Mesendoderm (in vitro differentiated cells): ENCODE measurements around the gene TMEM35A. TPM values are rescaled to one million over a fixed set of nuclear protein-coding genes. Genes with fewer than 3 reads are reported as not detected.

Experiments used
- DNase-seq: peaks from one replicate; pipeline ENCODE4 v3.0.0; 2013
- H2AK5ac ChIP-seq: 2 replicates; pipeline ENCODE4 v1.6.1; 2013; ENCODE audit warnings: low read length, inconsistent platforms
- H2BK120ac ChIP-seq: 2 replicates; pipeline ENCODE4 v1.6.1; 2013; ENCODE audit warnings: low read depth, mild to moderate bottlenecking, low read length, moderate library complexity, mixed read lengths
- H2BK15ac ChIP-seq: replicated peaks from 2 replicates; pipeline ENCODE4 v1.6.1; 2013; ENCODE audit warnings: low read depth, mild to moderate bottlenecking, moderate library complexity
- H2BK5ac ChIP-seq: 2 replicates; pipeline ENCODE4 v1.6.1; 2013; ENCODE audit warnings: low read length, inconsistent platforms
- H3K18ac ChIP-seq: 2 replicates; pipeline ENCODE4 v1.6.1; 2013; ENCODE audit warnings: mild to moderate bottlenecking, low read length, mixed read lengths
- H3K23ac ChIP-seq: one replicate; pipeline ENCODE4 v1.6.1; 2013; ENCODE audit warnings: low read length
- H3K27ac ChIP-seq: 2 replicates; pipeline ENCODE4 v1.5.1; 2013; ENCODE audit warnings: low read depth, mild to moderate bottlenecking, inconsistent platforms, low read length, moderate library complexity
- H3K27me3 ChIP-seq: 2 replicates; pipeline ENCODE4 v1.6.1; 2013; ENCODE audit warnings: low read length, control low read depth, mild to moderate bottlenecking, inconsistent platforms; ENCODE audit not compliant: insufficient read depth, poor library complexity
- H3K36me3 ChIP-seq: 2 replicates; pipeline ENCODE4 v1.6.1; 2013; ENCODE audit warnings: low read length, inconsistent platforms; ENCODE audit not compliant: control insufficient read depth, insufficient read depth
- H3K4ac ChIP-seq: one replicate; pipeline ENCODE4 v1.6.1; 2013; ENCODE audit warnings: low read depth, mild to moderate bottlenecking, low read length, moderate library complexity
- H3K4me1 ChIP-seq: 2 replicates; pipeline ENCODE4 v1.6.1; 2013; ENCODE audit warnings: low read depth, low read length, inconsistent platforms; ENCODE audit not compliant: control insufficient read depth
- H3K4me2 ChIP-seq: 2 replicates; pipeline ENCODE4 v1.6.1; 2013; ENCODE audit warnings: low read length
- H3K4me3 ChIP-seq: 2 replicates; pipeline ENCODE4 v1.5.1; 2013; ENCODE audit warnings: mild to moderate bottlenecking, low read length
- H3K56ac ChIP-seq: one replicate; pipeline ENCODE4 v1.6.1; 2013; ENCODE audit warnings: low read length
- H3K79me1 ChIP-seq: 2 replicates; pipeline ENCODE4 v1.6.1; 2013; ENCODE audit warnings: low read length, inconsistent platforms
- H3K79me2 ChIP-seq: 2 replicates; pipeline ENCODE4 v1.6.1; 2013; ENCODE audit warnings: mild to moderate bottlenecking, low read length; ENCODE audit not compliant: control insufficient read depth, insufficient read depth
- H3K9ac ChIP-seq: 2 replicates; pipeline ENCODE4 v1.6.1; 2013; ENCODE audit warnings: low read length, inconsistent platforms
- H4K5ac ChIP-seq: one replicate; pipeline ENCODE4 v1.6.1; 2013; ENCODE audit warnings: low read length
- H4K8ac ChIP-seq: one replicate; pipeline ENCODE4 v1.6.1; 2013; ENCODE audit warnings: low read depth, mild to moderate bottlenecking, control low read depth, low read length, moderate library complexity
- WGBS: extraction: QIAGEN DNeasy Blood & Tissue Kit; methylation state at CpG from one replicate; pipeline ENCODE4 v1.1.7; 2013; ENCODE audit warnings: low lambda C conversion rate, missing lambda C conversion rate; ENCODE audit not compliant: insufficient coverage; ENCODE audit errors: extremely low coverage; 5-methylcytosine and 5-hydroxymethylcytosine counted together
- polyA plus RNA-seq, 2 experiments: library from polyadenylated mRNA; stranded (reverse); fragments of 200-250 nt; gene quantifications; one replicate each; pipeline ENCODE4 v1.2.3, GENCODE V29; 2013

TMEM35A gene, protein sequence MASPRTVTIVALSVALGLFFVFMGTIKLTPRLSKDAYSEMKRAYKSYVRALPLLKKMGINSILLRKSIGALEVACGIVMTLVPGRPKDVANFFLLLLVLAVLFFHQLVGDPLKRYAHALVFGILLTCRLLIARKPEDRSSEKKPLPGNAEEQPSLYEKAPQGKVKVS
- 1.0 TPM for polyA plus RNA-seq (2013, experiment 1 of 2)
- polyA plus RNA-seq (2013, experiment 2 of 2): 1.1 TPM

DNA sequence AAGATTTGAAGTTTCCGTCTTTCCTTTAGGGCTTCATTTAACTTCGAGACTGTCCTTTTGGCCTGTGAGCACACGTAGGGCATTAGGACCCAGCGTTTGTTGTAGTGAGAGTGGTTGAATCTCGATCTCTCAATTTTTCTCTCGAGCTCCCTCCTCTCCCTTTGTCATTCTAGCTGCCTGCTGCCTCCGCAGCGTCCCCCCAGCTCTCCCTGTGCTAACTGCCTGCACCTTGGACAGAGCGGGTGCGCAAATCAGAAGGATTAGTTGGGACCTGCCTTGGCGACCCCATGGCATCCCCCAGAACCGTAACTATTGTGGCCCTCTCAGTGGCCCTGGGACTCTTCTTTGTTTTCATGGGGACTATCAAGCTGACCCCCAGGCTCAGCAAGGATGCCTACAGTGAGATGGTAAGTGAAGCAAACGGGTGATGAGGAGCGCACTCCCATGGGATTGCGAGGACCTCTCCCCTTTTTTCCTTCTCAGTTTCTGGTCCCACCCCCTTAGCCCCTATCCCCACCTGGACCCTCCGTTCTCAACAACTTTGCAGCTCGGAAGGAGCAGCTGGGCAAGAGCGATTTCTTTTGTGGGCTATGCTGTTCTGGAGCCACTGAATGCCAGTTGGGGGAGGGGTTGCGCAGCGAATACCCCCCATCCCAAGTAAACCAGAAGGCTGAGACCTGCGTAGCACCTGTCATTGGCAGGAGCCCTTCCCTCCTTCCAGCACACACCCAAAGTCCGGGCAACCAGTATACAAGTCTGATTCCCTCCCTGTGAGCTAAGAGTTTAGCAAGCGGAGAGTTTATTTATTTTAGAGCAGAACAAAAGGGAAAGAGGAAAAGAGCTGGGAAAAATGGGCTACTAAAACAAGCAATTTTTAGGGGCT is at the start of gene TMEM35A:
Gene TMEM35A (plus strand): TSS at position 164 of the 883 bp plus-strand sequence. CDS start 124 bp downstream, at position 288.
- no peak within 1 kb of the TSS for H3K18ac ChIP-seq
- DNase-seq: peak; percentile 49
- H3K27ac ChIP-seq: no peak within 1 kb of the TSS
- H3K79me1 ChIP-seq: no peaks in the 10 kb centered on the region
- H3K4me2 ChIP-seq: peak within 1 kb of the TSS; percentile 42
- no peaks in the 10 kb centered on the region for H3K79me2 ChIP-seq
- no peaks in the 10 kb centered on the region for H3K4me1 ChIP-seq
- no peaks in the 10 kb centered on the region for H3K27me3 ChIP-seq
- peak within 1 kb of the TSS; percentile 9 for H3K9ac ChIP-seq
- no peak within 1 kb of the TSS for H3K23ac ChIP-seq
- H2BK120ac ChIP-seq: no peak within 1 kb of the TSS
- H2BK15ac ChIP-seq: no peak within 1 kb of the TSS
- peak within 1 kb of the TSS; percentile 18 for H3K4me3 ChIP-seq
- H3K4ac ChIP-seq: no peak within 1 kb of the TSS
- H3K36me3 ChIP-seq: no peaks in the 10 kb centered on the region
- H3K56ac ChIP-seq: peak within 1 kb of the TSS; percentile 29
- no CpG with 5 or more reads among the region's 23 CpGs for WGBS
- no peak within 1 kb of the TSS for H4K5ac ChIP-seq
- no peak within 1 kb of the TSS for H4K8ac ChIP-seq
- H2AK5ac ChIP-seq: no peak within 1 kb of the TSS
- no peak within 1 kb of the TSS for H2BK5ac ChIP-seq

DNA sequence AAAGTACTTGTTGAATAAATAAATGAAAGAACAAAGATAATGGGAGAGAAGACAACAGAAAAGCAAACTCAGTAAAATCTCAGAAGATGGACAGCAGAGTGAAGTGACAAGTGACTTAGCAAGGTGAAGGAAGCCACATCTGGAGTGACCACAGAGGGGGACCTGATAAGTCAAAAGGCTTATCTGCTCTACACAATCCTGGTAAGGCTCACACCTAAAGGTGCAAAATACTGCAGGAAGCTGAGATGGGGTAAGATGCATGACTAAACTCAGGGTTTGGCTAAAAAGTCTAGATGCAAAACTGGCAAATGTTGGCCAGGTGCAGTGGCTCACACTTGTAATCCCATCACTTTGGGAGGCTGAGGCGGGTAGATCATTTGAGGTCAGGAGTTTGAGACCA is 49.0 kb upstream of the TMEM35A start:
- Histone ChIP-seq H2BK120ac (no peak overlapping the region), H2BK5ac (no peak overlapping the region), H3K79me1 (no peaks in the 10 kb centered on the region), H3K36me3 (no peaks in the 10 kb centered on the region), H3K4ac (no peak overlapping the region), H3K27ac (no peak overlapping the region), H3K79me2 (no peaks in the 10 kb centered on the region), H3K4me1 (no peaks in the 10 kb centered on the region), H4K5ac (no peak overlapping the region), H3K23ac (no peak overlapping the region), H4K8ac (no peak overlapping the region), H3K27me3 (no peaks in the 10 kb centered on the region), H2BK15ac (no peak overlapping the region), H3K4me3 (no peak overlapping the region), H3K4me2 (no peak overlapping the region), H3K18ac (no peak overlapping the region), H3K56ac (no peak overlapping the region), H2AK5ac (no peak overlapping the region), H3K9ac (no peak overlapping the region)
- DNase-seq: peak; percentile 77
- WGBS: no CpG with 5 or more reads among the region's 1 CpG

DNA sequence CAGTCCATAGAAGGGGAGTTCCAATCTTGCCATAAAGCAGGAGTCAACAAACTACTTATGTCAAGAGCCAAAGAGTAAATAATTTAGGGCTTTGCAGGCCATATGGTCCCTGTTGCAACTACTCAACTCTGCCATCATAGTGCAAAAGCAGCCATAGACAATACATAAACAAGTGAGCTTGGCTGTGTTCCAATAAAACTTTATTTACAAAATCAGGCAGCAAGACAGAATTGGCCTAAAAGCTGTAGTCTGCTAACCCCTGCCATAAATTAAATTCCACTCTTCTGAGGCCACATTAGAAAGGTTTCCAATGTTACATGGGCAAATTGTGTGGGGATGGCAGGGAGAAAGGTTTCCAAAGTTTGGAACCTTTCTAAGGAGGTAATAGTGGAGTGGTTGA is 41.4 kb upstream of the TMEM35A start:
- Histone ChIP-seq H3K79me2 (no peaks in the 10 kb centered on the region), H3K27ac (no peak overlapping the region), H4K5ac (no peak overlapping the region), H4K8ac (no peak overlapping the region), H3K4me1 (no peaks in the 10 kb centered on the region), H3K36me3 (no peaks in the 10 kb centered on the region), H2BK15ac (no peak overlapping the region), H2BK120ac (no peak overlapping the region), H3K9ac (no peak overlapping the region), H3K56ac (no peak overlapping the region), H3K27me3 (no peaks in the 10 kb centered on the region), H3K4me2 (no peak overlapping the region), H3K79me1 (no peaks in the 10 kb centered on the region), H2AK5ac (no peak overlapping the region), H3K4ac (no peak overlapping the region), H3K23ac (no peak overlapping the region), H2BK5ac (no peak overlapping the region), H3K18ac (no peak overlapping the region), H3K4me3 (no peak overlapping the region)
- no peak for DNase-seq

DNA sequence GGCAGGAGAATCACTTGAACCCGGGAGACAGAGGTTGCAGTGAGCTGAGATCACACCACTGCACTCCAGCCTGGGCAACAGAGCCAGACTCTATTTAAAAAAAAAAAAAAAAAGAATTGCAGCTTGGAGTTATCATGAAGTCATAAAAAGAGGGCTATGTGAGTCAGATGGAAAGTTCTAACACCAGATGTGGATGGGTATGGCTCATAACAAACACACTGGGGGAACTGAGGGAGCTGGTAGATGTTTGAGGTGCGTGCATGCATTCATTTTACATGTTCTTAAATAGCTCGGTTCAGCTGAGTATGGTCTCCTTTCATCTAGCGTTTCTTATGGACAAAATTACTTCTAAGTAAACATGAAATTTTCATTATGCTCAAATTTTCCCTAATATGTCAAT is 38.5 kb upstream of the TMEM35A start:
- Histone ChIP-seq H3K18ac (no peak overlapping the region), H3K4ac (no peak overlapping the region), H3K4me1 (no peaks in the 10 kb centered on the region), H2BK5ac (no peak overlapping the region), H2AK5ac (no peak overlapping the region), H2BK120ac (no peak overlapping the region), H3K36me3 (no peaks in the 10 kb centered on the region), H3K79me2 (no peaks in the 10 kb centered on the region), H4K8ac (no peak overlapping the region), H3K9ac (no peak overlapping the region), H3K27ac (no peak overlapping the region), H3K56ac (no peak overlapping the region), H3K27me3 (no peaks in the 10 kb centered on the region), H3K79me1 (no peaks in the 10 kb centered on the region), H3K4me3 (no peak overlapping the region), H3K4me2 (no peak overlapping the region), H4K5ac (no peak overlapping the region), H2BK15ac (no peak overlapping the region), H3K23ac (no peak overlapping the region)
- no CpG with 5 or more reads among the region's 4 CpGs for WGBS
- DNase-seq: no peak

DNA sequence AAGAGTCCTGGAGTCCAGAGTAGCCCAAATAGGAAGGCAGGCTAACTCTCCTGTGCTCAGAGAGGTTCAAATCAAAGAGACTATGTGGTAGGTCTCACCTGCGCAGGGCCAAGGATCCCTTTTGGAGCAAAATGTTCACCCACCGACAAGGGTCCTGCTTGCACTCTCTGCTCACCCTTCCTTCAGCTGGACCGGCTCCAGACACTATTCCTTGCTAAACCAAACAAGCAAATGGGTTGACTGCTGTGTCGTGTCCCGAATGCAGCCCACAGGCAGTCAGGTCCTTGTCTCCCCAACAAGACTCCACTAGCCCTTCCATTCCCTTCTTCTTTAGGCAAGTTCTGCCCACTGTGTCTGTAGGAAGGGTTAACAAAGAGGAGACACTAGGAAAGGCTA is 27.5 kb upstream of the TMEM35A start:
- H3K4me3 ChIP-seq: peak overlapping the region; percentile 52
- no peaks in the 10 kb centered on the region for H3K79me1 ChIP-seq
- no peak for DNase-seq
- H3K18ac ChIP-seq: no peak overlapping the region
- H3K4me2 ChIP-seq: peak overlapping the region; percentile 83
- H2BK15ac ChIP-seq: no peak overlapping the region
- peak overlapping the region; percentile 95 for H3K56ac ChIP-seq
- peak overlapping the region; percentile 0 for H3K4ac ChIP-seq
- no peak overlapping the region for H4K5ac ChIP-seq
- no peaks in the 10 kb centered on the region for H3K79me2 ChIP-seq
- H3K27me3 ChIP-seq: no peaks in the 10 kb centered on the region
- no peak overlapping the region for H2BK5ac ChIP-seq
- no peak overlapping the region for H4K8ac ChIP-seq
- peak overlapping the region; percentile 86 for H3K9ac ChIP-seq
- no CpG with 5 or more reads among the region's 5 CpGs for WGBS
- H3K4me1 ChIP-seq: no peaks in the 10 kb centered on the region
- no peak overlapping the region for H3K23ac ChIP-seq
- H2AK5ac ChIP-seq: no peak overlapping the region
- no peaks in the 10 kb centered on the region for H3K36me3 ChIP-seq
- no peak overlapping the region for H2BK120ac ChIP-seq
- H3K27ac ChIP-seq: peak overlapping the region; percentile 83
